ENCODE data around the gene TPRKB.
"Not testable (repeated sequence)": the region's sequence is repeated elsewhere in the genome, so short reads cannot be mapped to it uniquely, and the experiment has no call there.

The TPRKB gene

GRCh38 chr2:73698101-73698500, 39.0 kb downstream of the TPRKB start:
- DNase-seq = no peak

- DNase-seq = no peak
Observed at GRCh38 chr2:73697606-73698005, 39.5 kb downstream of the TPRKB start.

- DNase-seq = not testable (repeated sequence)
Observed at GRCh38 chr2:73696985-73697384, 40.2 kb downstream of the TPRKB start.

GRCh38 chr2:73696521-73696920, 40.6 kb downstream of the TPRKB start:
- DNase-seq = not testable (repeated sequence)

- peak in 1 of 2 experiments; percentile 41 for DNase-seq
Observed at GRCh38 chr2:73690372-73691088, 46.6 kb downstream of the TPRKB start.

- not testable (repeated sequence) for DNase-seq
Observed at GRCh38 chr2:73688494-73688893, 48.7 kb downstream of the TPRKB start.

GRCh38 chr2:73685764-73686438, 51.2 kb downstream of the TPRKB start:
- DNase-seq = no peak

- peak in 1 of 2 experiments; percentile 1 for DNase-seq
Observed at GRCh38 chr2:73684905-73685304, 52.2 kb downstream of the TPRKB start.

GRCh38 chr2:73684325-73684724, 52.8 kb downstream of the TPRKB start:
- DNase-seq = not testable (repeated sequence)

- DNase-seq = peak in 1 of 2 experiments; percentile 25
Observed at GRCh38 chr2:73679951-73680571, 57.1 kb downstream of the TPRKB start.
